Kidney (tissue), 14 donors: ENCODE results near the gene NSMCE1. TPM values are rescaled to one million over a fixed set of nuclear protein-coding genes. Genes with fewer than 3 reads are reported as not detected.

Source experiments
- DNase-seq, 5 donors: peaks; one replicate each; pipeline ENCODE4 v3.0.0-alpha.2; 2013 to 2020
- FAIRE-seq: peaks from 2 replicates; lab custom pipeline; 2012; peaks lifted over from hg19 to GRCh38; lab: Jason Lieb, UNC
- H3K27ac ChIP-seq, 2 donors: one replicate each; pipeline ENCODE4 v1.7.0; 2013; ENCODE audit warnings: low read depth in 2 of 2, low read length in 2 of 2, inconsistent platforms in 1 of 2
- H3K27me3 ChIP-seq: one replicate; pipeline ENCODE4 v1.7.1; 2013; ENCODE audit warnings: low read length, inconsistent platforms; ENCODE audit not compliant: control insufficient read depth, insufficient read depth
- H3K36me3 ChIP-seq, 3 donors: one replicate each; pipeline versions ENCODE4 v1.7.0 to v1.7.1; 2013; ENCODE audit warnings: low read length in 3 of 3, control low read depth in 1 of 3, inconsistent platforms in 1 of 3; ENCODE audit not compliant: insufficient read depth in 3 of 3, control insufficient read depth in 2 of 3
- H3K4me1 ChIP-seq, 3 donors: one replicate each; pipeline versions ENCODE4 v1.7.0 to v1.7.1; 2013; ENCODE audit warnings: low read length in 3 of 3, inconsistent platforms in 1 of 3, low read depth in 1 of 3; ENCODE audit not compliant: control insufficient read depth in 2 of 3, insufficient read depth in 2 of 3
- H3K4me3 ChIP-seq, 3 donors: one replicate each; pipeline versions ENCODE4 v1.7.0 to v1.8.1; 2013; ENCODE audit warnings: low read length in 3 of 3, control low read depth in 1 of 3, inconsistent platforms in 1 of 3
- H3K9ac ChIP-seq, 3 donors: one replicate each; pipeline versions ENCODE4 v1.7.0 to v1.7.1; 2013; ENCODE audit warnings: low read length in 3 of 3, control low read depth in 1 of 3, inconsistent platforms in 1 of 3
- H3K9me3 ChIP-seq, 3 donors: one replicate each; pipeline versions ENCODE4 v1.7.0 to v1.7.1; 2013; ENCODE audit warnings: low read length in 3 of 3, control low read depth in 1 of 3, inconsistent platforms in 1 of 3; ENCODE audit not compliant: control insufficient read depth in 2 of 3, insufficient read depth in 1 of 3
- intact Hi-C: fragments of 100-400 bp; cut with DNase I; formaldehyde crosslinking; loops from one replicate; pipeline ENCODE4 v1.11.1; 2022
- polyA plus RNA-seq: library from polyadenylated mRNA; stranded (reverse); fragments of 350-450 nt; fragmentation: Illumina TruSeq; extraction: RNeasy Lipid Tissue Mini Kit (QIAGEN cat#74804); gene quantifications from one replicate; pipeline ENCODE4 v1.2.3, GENCODE V29; 2014; ENCODE audit warnings: low read depth, low replicate concordance; ENCODE audit not compliant: insufficient read depth
- total RNA-seq: library from RNA; stranded (reverse); fragmentation: NEBNext Ultra II Directional; extraction: Animal tissue kit (Norgen Biotek cat#: 25700); gene quantifications from one replicate; pipeline ENCODE4 v1.2.1, GENCODE V29; 2021
- TF ChIP-seq, protein P1 (sequence below): IDR thresholded peaks from 3 replicates; pipeline ENCODE4 v1.5.1; 2012; ENCODE audit warnings: mild to moderate bottlenecking, moderate library complexity, borderline replicate concordance; ENCODE audit not compliant: insufficient read depth; ENCODE audit errors: extremely low read depth
- donor health status: control.
- donor health status: control.
- donor health status: control.
- donor health status: control.
- donor health status: control.
- donor health status: DM: yes; HTN: yes; CAD: no.
- donor health status: Normal renal cell carcinoma (clear cell type).

NSMCE1 gene
- total and polyA plus RNA-seq, 2 donors from 2014 or later, result 72.1 to 145 TPM

- Histone ChIP-seq H3K9me3 (peaks cover 0 to 5% (median 3%) of the 10 kb centered on the region in 3 donors), H3K27me3 (no peaks in the 10 kb centered on the region), H3K27ac (no peak overlapping the region), H3K9ac (no peak overlapping the region), H3K4me1 (peaks cover 0 to 3% (median 0%) of the 10 kb centered on the region in 3 donors), H3K4me3 (no peak overlapping the region), H3K36me3 (no peaks in the 10 kb centered on the region)
- intact Hi-C loops, result no loop called here
- FAIRE-seq (no peak), DNase-seq (peak in 1 of 5 donors; percentile 11)
- TF ChIP-seq, protein P1, sequence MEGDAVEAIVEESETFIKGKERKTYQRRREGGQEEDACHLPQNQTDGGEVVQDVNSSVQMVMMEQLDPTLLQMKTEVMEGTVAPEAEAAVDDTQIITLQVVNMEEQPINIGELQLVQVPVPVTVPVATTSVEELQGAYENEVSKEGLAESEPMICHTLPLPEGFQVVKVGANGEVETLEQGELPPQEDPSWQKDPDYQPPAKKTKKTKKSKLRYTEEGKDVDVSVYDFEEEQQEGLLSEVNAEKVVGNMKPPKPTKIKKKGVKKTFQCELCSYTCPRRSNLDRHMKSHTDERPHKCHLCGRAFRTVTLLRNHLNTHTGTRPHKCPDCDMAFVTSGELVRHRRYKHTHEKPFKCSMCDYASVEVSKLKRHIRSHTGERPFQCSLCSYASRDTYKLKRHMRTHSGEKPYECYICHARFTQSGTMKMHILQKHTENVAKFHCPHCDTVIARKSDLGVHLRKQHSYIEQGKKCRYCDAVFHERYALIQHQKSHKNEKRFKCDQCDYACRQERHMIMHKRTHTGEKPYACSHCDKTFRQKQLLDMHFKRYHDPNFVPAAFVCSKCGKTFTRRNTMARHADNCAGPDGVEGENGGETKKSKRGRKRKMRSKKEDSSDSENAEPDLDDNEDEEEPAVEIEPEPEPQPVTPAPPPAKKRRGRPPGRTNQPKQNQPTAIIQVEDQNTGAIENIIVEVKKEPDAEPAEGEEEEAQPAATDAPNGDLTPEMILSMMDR, result no peak
These were observed 42.2 kb upstream of the NSMCE1 start for GRCh38 chr16:27310576-27311447.

DNA sequence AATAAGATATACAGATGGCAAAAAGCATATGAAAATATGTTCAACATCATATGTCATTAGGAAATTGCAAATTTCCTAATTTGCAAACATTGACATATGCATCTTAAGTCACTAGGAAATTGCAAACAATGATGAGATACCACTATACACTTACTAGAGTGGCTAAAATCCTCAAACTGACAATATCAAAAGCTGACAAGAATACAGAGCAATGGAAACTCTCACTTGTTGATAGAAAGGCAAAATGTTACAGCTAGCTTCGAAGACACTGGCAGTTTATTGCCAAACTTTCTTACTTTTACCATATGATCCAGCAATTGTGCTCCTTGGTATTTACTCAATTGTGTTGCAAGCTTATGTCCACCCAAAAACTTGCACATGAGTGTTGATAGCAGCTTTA, 40.2 kb upstream of the NSMCE1 start:
- Histone ChIP-seq H3K27ac (no peak overlapping the region), H3K4me3 (no peak overlapping the region), H3K36me3 (no peaks in the 10 kb centered on the region), H3K9ac (no peak overlapping the region), H3K9me3 (peaks cover 0 to 5% (median 3%) of the 10 kb centered on the region in 3 donors), H3K27me3 (no peaks in the 10 kb centered on the region), H3K4me1 (no peaks in the 10 kb centered on the region)
- intact Hi-C loops, result no loop called here
- TF ChIP-seq, protein P1, result no peak
- FAIRE-seq (no peak), DNase-seq (no peak)

DNA sequence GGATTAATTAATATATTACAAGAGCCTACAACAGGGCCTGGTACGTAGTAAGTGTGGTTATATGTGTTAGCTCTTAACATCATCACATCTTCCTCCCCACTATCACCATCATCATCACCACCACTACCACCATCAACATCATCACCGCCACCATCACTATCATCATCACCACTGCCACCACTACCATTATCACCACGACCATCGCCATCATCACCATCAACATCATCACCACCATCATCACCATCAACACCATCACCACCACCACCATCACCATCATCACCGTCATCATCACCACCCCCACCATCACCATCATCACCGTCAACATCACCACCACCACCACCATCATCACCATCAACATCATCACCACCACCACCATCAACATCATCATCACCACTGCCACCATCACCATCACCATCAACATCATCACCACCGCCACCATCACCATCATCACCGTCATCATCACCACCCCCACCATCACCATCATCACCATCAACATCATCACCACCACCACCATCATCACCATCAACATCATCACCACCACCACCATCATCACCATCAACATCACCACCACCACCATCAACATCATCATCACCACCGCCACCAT, 37.4 kb upstream of the NSMCE1 start:
- no peaks in the 10 kb centered on the region for H3K27me3 ChIP-seq
- H3K36me3 ChIP-seq, result no peaks in the 10 kb centered on the region
- DNase-seq (no peak), FAIRE-seq (no peak)
- H3K4me1 ChIP-seq, result no peaks in the 10 kb centered on the region
- H3K27ac ChIP-seq, result no peak overlapping the region
- intact Hi-C loops, result no loop called here
- H3K4me3 ChIP-seq, result no peak overlapping the region
- no peak overlapping the region for H3K9ac ChIP-seq
- TF ChIP-seq, protein P1, result no peak
- peaks cover 0 to 5% (median 3%) of the 10 kb centered on the region in 3 donors for H3K9me3 ChIP-seq
